Erythroblast (primary cell): Measurements from ENCODE around the gene NDUFS6.

Experiments
- GATA1 ChIP-seq: IDR thresholded peaks from 2 replicates; pipeline ENCODE4 v1.6.1; 2011; ENCODE audit warnings: low read depth, mild to moderate bottlenecking, control low read depth, low read length, moderate library complexity
- POLR2A ChIP-seq: IDR thresholded peaks from 2 replicates; pipeline ENCODE4 v1.6.1; 2011; ENCODE audit warnings: mild to moderate bottlenecking, low read length

- no peak for TF ChIP-seq POLR2A
- no peak for TF ChIP-seq GATA1
Measured at GRCh38 chr5:1815881-1816292, 14.7 kb downstream of the NDUFS6 start.
